IPS-20b (cell line): ENCODE results near the gene RAI14.
A peak's percentile ranks its signal among the peaks of the same experiment; 100 is the strongest.
"Not testable (repeated sequence)": the region's sequence is repeated elsewhere in the genome, so short reads cannot be mapped to it uniquely, and the experiment has no call there.

Source experiments
- H3K27ac ChIP-seq: one replicate; pipeline ENCODE4 v1.5.1; 2013; ENCODE audit warnings: low read length
- H3K27me3 ChIP-seq: 2 replicates; pipeline ENCODE4 v1.6.1; 2013; ENCODE audit warnings: mild to moderate bottlenecking, low read length, inconsistent platforms; ENCODE audit not compliant: insufficient read depth
- H3K36me3 ChIP-seq: 2 replicates; pipeline ENCODE4 v1.6.1; 2013; ENCODE audit warnings: low read depth, mild to moderate bottlenecking, inconsistent platforms, low read length, moderate library complexity; ENCODE audit not compliant: insufficient read depth
- H3K4me1 ChIP-seq: 2 replicates; pipeline ENCODE4 v1.6.1; 2013; ENCODE audit warnings: mild to moderate bottlenecking, control low read depth, inconsistent platforms, low read length, moderate library complexity; ENCODE audit not compliant: insufficient read depth
- H3K4me3 ChIP-seq: 2 replicates; pipeline ENCODE4 v1.5.1; 2013; ENCODE audit warnings: mild to moderate bottlenecking, low read length, inconsistent platforms
- H3K9ac ChIP-seq: 2 replicates; pipeline ENCODE4 v1.6.1; 2013; ENCODE audit warnings: low read depth, mild to moderate bottlenecking, inconsistent platforms, low read length, moderate library complexity
- H3K9me3 ChIP-seq: 2 replicates; pipeline ENCODE4 v1.6.1; 2013; ENCODE audit warnings: mild to moderate bottlenecking, low read depth, low read length, inconsistent platforms; ENCODE audit not compliant: insufficient read depth

Gene RAI14

GRCh38 chr5:34692786-34693185, 36.7 kb downstream of the RAI14 start:
- peaks cover 53% of the 10 kb centered on the region for H3K36me3 ChIP-seq
- no peak overlapping the region for H3K9ac ChIP-seq
- H3K27me3 ChIP-seq, result no peaks in the 10 kb centered on the region
- H3K4me1 ChIP-seq, result peaks cover 5% of the 10 kb centered on the region; the same call in 1 of the 2 replicates
- H3K27ac ChIP-seq, result no peak overlapping the region
- H3K4me3 ChIP-seq, result no peak overlapping the region
- H3K9me3 ChIP-seq, result no peaks in the 10 kb centered on the region

GRCh38 chr5:34694012-34694411, 37.9 kb downstream of the RAI14 start:
- Histone ChIP-seq H3K9me3 (no peaks in the 10 kb centered on the region), H3K4me3 (no peak overlapping the region), H3K9ac (no peak overlapping the region), H3K27me3 (no peaks in the 10 kb centered on the region), H3K4me1 (peaks cover 14% of the 10 kb centered on the region), H3K36me3 (peaks cover 40% of the 10 kb centered on the region), H3K27ac (no peak overlapping the region)

GRCh38 chr5:34694685-34695084, 38.6 kb downstream of the RAI14 start:
- H3K9ac ChIP-seq, result no peak overlapping the region
- peaks cover 20% of the 10 kb centered on the region for H3K4me1 ChIP-seq
- no peak overlapping the region for H3K4me3 ChIP-seq
- H3K9me3 ChIP-seq, result no peaks in the 10 kb centered on the region
- H3K27ac ChIP-seq, result no peak overlapping the region
- no peaks in the 10 kb centered on the region for H3K27me3 ChIP-seq
- H3K36me3 ChIP-seq, result peaks cover 35% of the 10 kb centered on the region

- Histone ChIP-seq H3K27ac (no peak overlapping the region), H3K9me3 (no peaks in the 10 kb centered on the region), H3K9ac (no peak overlapping the region), H3K4me1 (peaks cover 24% of the 10 kb centered on the region), H3K27me3 (no peaks in the 10 kb centered on the region), H3K4me3 (no peak overlapping the region), H3K36me3 (peaks cover 31% of the 10 kb centered on the region)
Measured at GRCh38 chr5:34695275-34696027, 39.3 kb downstream of the RAI14 start.

- no peak overlapping the region for H3K9ac ChIP-seq
- H3K27ac ChIP-seq, result no peak overlapping the region
- H3K4me1 ChIP-seq, result peaks cover 34% of the 10 kb centered on the region
- H3K9me3 ChIP-seq, result no peaks in the 10 kb centered on the region
- peaks cover 31% of the 10 kb centered on the region for H3K36me3 ChIP-seq
- H3K4me3 ChIP-seq, result no peak overlapping the region
- H3K27me3 ChIP-seq, result no peaks in the 10 kb centered on the region
Measured at GRCh38 chr5:34697308-34698108, 41.4 kb downstream of the RAI14 start.

GRCh38 chr5:34698109-34698419, 41.9 kb downstream of the RAI14 start:
- Histone ChIP-seq H3K36me3 (peaks cover 27% of the 10 kb centered on the region), H3K27ac (no peak overlapping the region), H3K4me1 (peaks cover 36% of the 10 kb centered on the region)

GRCh38 chr5:34698754-34699153, 42.6 kb downstream of the RAI14 start:
- H3K4me1 ChIP-seq, result peaks cover 42% of the 10 kb centered on the region
- no peak overlapping the region for H3K9ac ChIP-seq
- H3K9me3 ChIP-seq, result no peaks in the 10 kb centered on the region
- no peaks in the 10 kb centered on the region for H3K27me3 ChIP-seq
- H3K36me3 ChIP-seq, result peaks cover 20% of the 10 kb centered on the region
- no peak overlapping the region for H3K4me3 ChIP-seq
- peak overlapping the region; percentile 8 for H3K27ac ChIP-seq

More at GRCh38 chr5:34698109-34698419, 41.9 kb downstream of the RAI14 start:
- Histone ChIP-seq H3K9me3 (no peaks in the 10 kb centered on the region), H3K27me3 (no peaks in the 10 kb centered on the region), H3K9ac (no peak overlapping the region), H3K4me3 (no peak overlapping the region)

- Histone ChIP-seq H3K9me3 (no peaks in the 10 kb centered on the region), H3K36me3 (peaks cover 14% of the 10 kb centered on the region; the same call in 1 of the 2 replicates), H3K27ac (no peak overlapping the region), H3K4me1 (peaks cover 49% of the 10 kb centered on the region), H3K9ac (no peak overlapping the region), H3K4me3 (peak overlapping the region; percentile 10; the same call in 1 of the 2 replicates), H3K27me3 (no peaks in the 10 kb centered on the region)
Measured at GRCh38 chr5:34699155-34700077, 43.3 kb downstream of the RAI14 start.

- peaks cover 55% of the 10 kb centered on the region for H3K4me1 ChIP-seq
- H3K27me3 ChIP-seq, result no peaks in the 10 kb centered on the region
- peak overlapping the region; percentile 10; the same call in 1 of the 2 replicates for H3K4me3 ChIP-seq
- no peak overlapping the region for H3K9ac ChIP-seq
- H3K9me3 ChIP-seq, result no peaks in the 10 kb centered on the region
- peak overlapping the region; percentile 39 for H3K27ac ChIP-seq
- H3K36me3 ChIP-seq, result peaks cover 12% of the 10 kb centered on the region; the same call in 1 of the 2 replicates
Measured at GRCh38 chr5:34700078-34700452, 43.9 kb downstream of the RAI14 start.

- H3K4me1 ChIP-seq, result peaks cover 55% of the 10 kb centered on the region
- not testable (repeated sequence) for H3K4me3 ChIP-seq, H3K9ac ChIP-seq, H3K9me3 ChIP-seq, H3K27me3 ChIP-seq, H3K36me3 ChIP-seq, H3K27ac ChIP-seq
Measured at GRCh38 chr5:34701442-34701841, 45.3 kb downstream of the RAI14 start.
